Lower lobe of right lung (tissue), 2 donors: ENCODE results near the gene ATAD3C. TPM values are rescaled to one million over a fixed set of nuclear protein-coding genes. Genes with fewer than 3 reads are reported as not detected.
"Not testable (repeated sequence)": the region's sequence is repeated elsewhere in the genome, so short reads cannot be mapped to it uniquely, and the experiment has no call there.

Experiments
- ATAC-seq, 2 donors: fragments of 200-7000 bp; cut with Tn5 transposase; one replicate each; pipeline ENCODE4 v1.9.1; 2020 to 2022; ENCODE audit warnings: mild to moderate bottlenecking in 2 of 2, moderate library complexity in 2 of 2
- DNase-seq: peaks from one replicate; pipeline ENCODE4 v3.0.0-alpha.2; 2020
- H3K27ac ChIP-seq: fragments of 200-600 bp; one replicate; pipeline ENCODE4 v1.8.0; 2022
- H3K27me3 ChIP-seq: fragments of 200-600 bp; one replicate; pipeline ENCODE4 v1.8.0; 2022; ENCODE audit warnings: low read depth
- H3K36me3 ChIP-seq: fragments of 200-600 bp; one replicate; pipeline ENCODE4 v1.8.0; 2022; ENCODE audit warnings: mild to moderate bottlenecking
- H3K4me1 ChIP-seq: fragments of 200-600 bp; one replicate; pipeline ENCODE4 v1.8.0; 2022
- H3K4me3 ChIP-seq: fragments of 200-600 bp; one replicate; pipeline ENCODE4 v1.8.0; 2022; ENCODE audit warnings: mild to moderate bottlenecking
- H3K9me3 ChIP-seq: fragments of 200-600 bp; one replicate; pipeline ENCODE4 v1.8.0; 2022
- intact Hi-C: fragments of 100-400 bp; cut with DNase I; formaldehyde crosslinking; loops from one replicate; pipeline ENCODE4 v1.11.0; 2022
- total RNA-seq: library from RNA; stranded (reverse); fragmentation: NEBNext Ultra II Directional; extraction: Animal tissue kit (Norgen Biotek cat#: 25700); gene quantifications from one replicate; pipeline ENCODE4 v1.2.1, GENCODE V29; 2021
- TF ChIP-seq, protein P1 (sequence below): fragments of 200-600 bp; IDR thresholded peaks from one replicate; pipeline ENCODE4 v1.8.0; 2022; ENCODE audit warnings: antibody characterized with exemption, mild to moderate bottlenecking
- donor health status: DM: no; HTN: yes; CAD: no; lungs with severe emphysema.

Gene ATAD3C
- total RNA-seq, 1 donor from 2014 or later: 7.8 TPM

- DNase-seq (no peak), ATAC-seq (peak; percentile 25 to 31)
- intact Hi-C loops: no loop called here
- H3K4me1 ChIP-seq: peaks cover 40% of the 10 kb centered on the region
- H3K27ac ChIP-seq: peak overlapping the region; percentile 92
- TF ChIP-seq, protein P1, sequence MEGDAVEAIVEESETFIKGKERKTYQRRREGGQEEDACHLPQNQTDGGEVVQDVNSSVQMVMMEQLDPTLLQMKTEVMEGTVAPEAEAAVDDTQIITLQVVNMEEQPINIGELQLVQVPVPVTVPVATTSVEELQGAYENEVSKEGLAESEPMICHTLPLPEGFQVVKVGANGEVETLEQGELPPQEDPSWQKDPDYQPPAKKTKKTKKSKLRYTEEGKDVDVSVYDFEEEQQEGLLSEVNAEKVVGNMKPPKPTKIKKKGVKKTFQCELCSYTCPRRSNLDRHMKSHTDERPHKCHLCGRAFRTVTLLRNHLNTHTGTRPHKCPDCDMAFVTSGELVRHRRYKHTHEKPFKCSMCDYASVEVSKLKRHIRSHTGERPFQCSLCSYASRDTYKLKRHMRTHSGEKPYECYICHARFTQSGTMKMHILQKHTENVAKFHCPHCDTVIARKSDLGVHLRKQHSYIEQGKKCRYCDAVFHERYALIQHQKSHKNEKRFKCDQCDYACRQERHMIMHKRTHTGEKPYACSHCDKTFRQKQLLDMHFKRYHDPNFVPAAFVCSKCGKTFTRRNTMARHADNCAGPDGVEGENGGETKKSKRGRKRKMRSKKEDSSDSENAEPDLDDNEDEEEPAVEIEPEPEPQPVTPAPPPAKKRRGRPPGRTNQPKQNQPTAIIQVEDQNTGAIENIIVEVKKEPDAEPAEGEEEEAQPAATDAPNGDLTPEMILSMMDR: no peak
- peaks cover 34% of the 10 kb centered on the region for H3K36me3 ChIP-seq
- H3K4me3 ChIP-seq: peak overlapping the region; percentile 86
- peaks cover 3% of the 10 kb centered on the region for H3K9me3 ChIP-seq
- no peaks in the 10 kb centered on the region for H3K27me3 ChIP-seq
These were observed 41.7 kb upstream of the ATAD3C start for GRCh38 chr1:1407636-1408318.

- intact Hi-C loops, H3K27ac ChIP-seq: not testable (repeated sequence)
These were observed 39.3 kb upstream of the ATAD3C start for GRCh38 chr1:1410238-1410637.

DNA sequence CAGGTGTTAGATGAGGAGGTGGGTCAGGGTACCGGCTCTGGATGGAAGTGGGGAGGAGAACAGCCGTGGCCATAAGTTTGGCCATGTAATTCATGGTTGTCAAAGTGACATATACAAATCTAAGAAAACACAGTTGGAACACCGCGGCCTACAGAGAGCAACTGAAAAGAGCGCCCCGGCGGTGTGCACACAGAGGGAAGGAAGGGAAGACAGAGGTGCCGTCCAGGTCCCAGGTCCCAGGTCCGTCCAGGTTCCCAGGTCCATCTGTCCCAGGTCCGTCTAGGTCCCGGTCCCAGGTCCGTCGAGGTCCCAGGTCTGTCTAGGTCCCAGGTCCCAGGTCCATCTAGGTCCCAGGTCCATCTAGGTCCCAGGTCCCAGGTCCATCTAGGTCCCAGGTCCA is 37.9 kb upstream of the ATAD3C start:
- intact Hi-C loops: no loop called here
- Histone ChIP-seq H3K27ac (no peak overlapping the region), H3K4me3 (no peak overlapping the region), H3K4me1 (peaks cover 22% of the 10 kb centered on the region), H3K27me3 (no peaks in the 10 kb centered on the region), H3K9me3 (peaks cover 3% of the 10 kb centered on the region), H3K36me3 (no peaks in the 10 kb centered on the region)
- DNase-seq (no peak), ATAC-seq (no peak)
- TF ChIP-seq, protein P1: no peak

More at GRCh38 chr1:1410238-1410637, 39.3 kb upstream of the ATAD3C start:
- not testable (repeated sequence) for H3K36me3 ChIP-seq, DNase-seq, H3K4me3 ChIP-seq, H3K9me3 ChIP-seq, H3K27me3 ChIP-seq, ATAC-seq
- H3K4me1 ChIP-seq: peaks cover 36% of the 10 kb centered on the region

- H3K9me3 ChIP-seq, ATAC-seq, H3K36me3 ChIP-seq, H3K27ac ChIP-seq, intact Hi-C loops, DNase-seq, H3K4me3 ChIP-seq, H3K27me3 ChIP-seq: not testable (repeated sequence)
- peaks cover 21% of the 10 kb centered on the region for H3K4me1 ChIP-seq
These were observed 37.1 kb upstream of the ATAD3C start for GRCh38 chr1:1412311-1412902.

- no peak overlapping the region for H3K27ac ChIP-seq
- H3K27me3 ChIP-seq: no peaks in the 10 kb centered on the region
- no peak overlapping the region for H3K4me3 ChIP-seq
- H3K9me3 ChIP-seq: peaks cover 3% of the 10 kb centered on the region
- ATAC-seq (no peak), DNase-seq (no peak)
- peaks cover 14% of the 10 kb centered on the region for H3K4me1 ChIP-seq
- TF ChIP-seq, protein P1: no peak
- intact Hi-C loops: no loop called here
- H3K36me3 ChIP-seq: no peaks in the 10 kb centered on the region
These were observed 33.7 kb upstream of the ATAD3C start for GRCh38 chr1:1415751-1416150.

GRCh38 chr1:1417396-1417795 is 32.1 kb upstream of the ATAD3C start:
- intact Hi-C loops, H3K36me3 ChIP-seq, H3K4me3 ChIP-seq, DNase-seq, ATAC-seq, H3K27ac ChIP-seq, H3K27me3 ChIP-seq, H3K9me3 ChIP-seq: not testable (repeated sequence)
- peaks cover 14% of the 10 kb centered on the region for H3K4me1 ChIP-seq

- H3K27me3 ChIP-seq, H3K27ac ChIP-seq, intact Hi-C loops, DNase-seq, H3K36me3 ChIP-seq, ATAC-seq, H3K4me3 ChIP-seq, H3K9me3 ChIP-seq: not testable (repeated sequence)
- peaks cover 14% of the 10 kb centered on the region for H3K4me1 ChIP-seq
These were observed 31.5 kb upstream of the ATAD3C start for GRCh38 chr1:1417825-1418463.
